GM12878 (cell line): Measurements from ENCODE around the gene SORCS2. TPM values are rescaled to one million over a fixed set of nuclear protein-coding genes. Genes with fewer than 3 reads are reported as not detected.

ENCODE experiments used
- ATAC-seq: fragments of 200-7000 bp; cut with Tn5 transposase; 3 replicates; pipeline ENCODE4 v1.9.1; 2020; ENCODE audit warnings: mild to moderate bottlenecking, moderate library complexity
- BruUV-seq: library from RNA; stranded (reverse); fragments of 400-500 nt; replicated peaks from 2 replicates; lab custom pipeline; 2021; lab: Mats Ljungman, UMichigan
- CTCF ChIA-PET: fragments of 300-600 bp; sonication (Branson Sonifier 250); formaldehyde crosslinking; extraction: SDS; loops from one replicate; lab custom pipeline; 2021; ENCODE audit warnings: inconsistent platforms; lab: Yijun Ruan, JAX
- POLR2A ChIA-PET: fragments of 350-600 bp; formaldehyde crosslinking; extraction: SDS; loops from one replicate; lab custom pipeline; 2021; ENCODE audit warnings: inconsistent platforms; lab: Charles Lee
- RAD21 ChIA-PET: fragments of 300-600 bp; sonication (Branson Sonifier 250); formaldehyde crosslinking; loops from one replicate; lab custom pipeline; 2023; ENCODE audit warnings: antibody characterized with exemption; ENCODE audit not compliant: unreplicated experiment; lab: Charles Lee
- SMC1A ChIA-PET: fragments of 300-600 bp; sonication (Branson Sonifier 250); formaldehyde crosslinking; loops from one replicate; lab custom pipeline; 2023; ENCODE audit not compliant: unreplicated experiment, uncharacterized antibody; lab: Charles Lee
- DNase-seq: peaks from one replicate; pipeline ENCODE4 v3.0.0-alpha.2; 2011; ENCODE audit warnings: low read depth, low spot score
- FAIRE-seq: peaks from 3 replicates; lab custom pipeline; 2011; peaks lifted over from hg19 to GRCh38; lab: Jason Lieb, UNC
- H2AFZ ChIP-seq: 2 replicates; pipeline ENCODE4 v1.6.0; 2011; ENCODE audit warnings: low read depth, low read length, control low read depth; ENCODE audit not compliant: control insufficient read depth
- H3K27ac ChIP-seq: 2 replicates; pipeline ENCODE4 v1.5.1; 2011; ENCODE audit warnings: control low read depth; ENCODE audit not compliant: control insufficient read depth, insufficient read depth
- H3K27me3 ChIP-seq, 2 experiments: replicated peaks in 1 of 2; 2 replicates each; pipeline versions ENCODE4 v1.6.0 to v1.6.1; 2011; ENCODE audit warnings: low read length in 1 of 2; ENCODE audit not compliant: control insufficient read depth in 2 of 2, insufficient read depth in 2 of 2
- H3K36me3 ChIP-seq, 2 experiments: 2 replicates each; pipeline ENCODE4 v1.5.1; 2011; ENCODE audit warnings: low read length in 1 of 2; ENCODE audit not compliant: control insufficient read depth in 2 of 2, insufficient read depth in 2 of 2
- H3K4me1 ChIP-seq: 2 replicates; pipeline ENCODE4 v1.6.1; 2011; ENCODE audit warnings: mild to moderate bottlenecking, low read length, moderate library complexity, mixed read lengths; ENCODE audit not compliant: control insufficient read depth, insufficient read depth
- H3K4me2 ChIP-seq: 2 replicates; pipeline ENCODE4 v1.6.0; 2011; ENCODE audit warnings: control low read depth; ENCODE audit not compliant: control insufficient read depth, insufficient read depth
- H3K4me3 ChIP-seq: fragments of 200-600 bp; sonication (generic); 2 replicates; pipeline ENCODE4 v1.5.1; 2016
- H3K79me2 ChIP-seq: 2 replicates; pipeline ENCODE4 v1.6.0; 2011; ENCODE audit warnings: low read length; ENCODE audit not compliant: control insufficient read depth, insufficient read depth
- H3K9ac ChIP-seq: 2 replicates; pipeline ENCODE4 v1.8.0; 2011; ENCODE audit warnings: low read length, control low read depth, mixed read lengths; ENCODE audit not compliant: control insufficient read depth, insufficient read depth
- H3K9me3 ChIP-seq: replicated peaks from 3 replicates; pipeline ENCODE4 v1.5.1; 2011; ENCODE audit warnings: mild to moderate bottlenecking, low read length; ENCODE audit not compliant: control insufficient read depth, insufficient read depth
- H4K20me1 ChIP-seq: 2 replicates; pipeline ENCODE4 v1.6.0; 2011; ENCODE audit not compliant: control insufficient read depth, insufficient read depth
- BCL11A ChIP-seq: IDR thresholded peaks from 2 replicates; pipeline ENCODE4 v1.6.1; 2011; ENCODE audit warnings: low read depth, low read length
- FOXM1 ChIP-seq: IDR thresholded peaks from 2 replicates; pipeline ENCODE4 v1.6.1; 2012; ENCODE audit warnings: low read depth, mild to moderate bottlenecking, inconsistent platforms, low read length, moderate library complexity
- NR2C2 ChIP-seq: IDR thresholded peaks from 2 replicates; pipeline ENCODE4 v1.6.1; 2011; ENCODE audit warnings: borderline replicate concordance, low read depth; ENCODE audit not compliant: control insufficient read depth, insufficient read length
- PML ChIP-seq: IDR thresholded peaks from 2 replicates; pipeline ENCODE4 v1.6.1; 2012; ENCODE audit warnings: low read length, inconsistent platforms
- RAD51 ChIP-seq: fragments of 450-650 bp; IDR thresholded peaks from 2 replicates; pipeline ENCODE4 v1.6.1; 2016; ENCODE audit warnings: moderate library complexity, mild to moderate bottlenecking, inconsistent platforms
- WGBS: methylation state at CpG from one replicate; pipeline ENCODE4 v1.1.6; 2016; ENCODE audit warnings: low lambda C conversion rate; ENCODE audit not compliant: insufficient replicate concordance, insufficient coverage; ENCODE audit errors: missing lambda C conversion rate; 5-methylcytosine and 5-hydroxymethylcytosine counted together
- in situ Hi-C: fragments of 300-500 bp; cut with MboI; formaldehyde crosslinking; loops from 9 replicates; pipeline ENCODE4 v1.14.3; 2018; ENCODE audit warnings: mixed read lengths
- intact Hi-C: fragments of 100-400 bp; cut with micrococcal nuclease; formaldehyde crosslinking; loops from one replicate; pipeline ENCODE4 v1.14.2; 2022; ENCODE audit not compliant: unreplicated experiment
- polyA plus RNA-seq, 11 experiments: library from polyadenylated mRNA; depleted of rRNA in 4 of 11; unstranded in 6 of 11; stranded (reverse) in 5 of 11; fragments of >200 nt; fragmentation: Nextera tagmentation in 4 of 11; fragmentation: Illumina TruSeq in 1 of 11; extraction: Ambion mirVana in 4 of 11; extraction: Trizol in 1 of 11; gene quantifications; 1 replicate in 1 of 11; 2 replicates in 10 of 11; pipeline versions ENCODE4 v1.2.1 to v1.2.3, GENCODE V29; 2011 to 2016; ENCODE audit warnings: inconsistent platforms in 2 of 11, missing spikeins in 2 of 11, low read depth in 1 of 11
- total RNA-seq, 4 experiments: library from RNA; depleted of rRNA in 3 of 4; stranded (reverse); fragments of >200 nt in 3 of 4; fragmentation: Illumina TruSeq in 1 of 4; extraction: Trizol in 1 of 4; gene quantifications; 2 replicates each; pipeline versions ENCODE4 v1.2.1 to v1.2.3, GENCODE V29; 2013 to 2021
- TF ChIP-seq, protein P1 (sequence below): fragments of 450-650 bp; formaldehyde crosslinking; IDR thresholded peaks from 2 replicates; pipeline ENCODE4 v1.5.0; 2022; ENCODE audit warnings: mild to moderate bottlenecking, missing genetic modification characterization
- TF ChIP-seq, protein P2 (sequence below): fragments of 150-350 bp; IDR thresholded peaks from 2 replicates; pipeline ENCODE4 v1.6.1; 2016; ENCODE audit warnings: low read depth, low read length
- TF ChIP-seq, protein P3 (sequence below): fragments of 150-350 bp; IDR thresholded peaks from 2 replicates; pipeline ENCODE4 v1.6.1; 2014; ENCODE audit warnings: mild to moderate bottlenecking, low read depth, low read length
- TF ChIP-seq, protein P4 (sequence below): fragments of 450-650 bp; IDR thresholded peaks from 2 replicates; pipeline ENCODE4 v1.6.1; 2017; ENCODE audit warnings: mild to moderate bottlenecking, low read depth, inconsistent platforms; ENCODE audit not compliant: poor library complexity, severe bottlenecking

The SORCS2 gene
- total and polyA plus RNA-seq, 10 of the 15 experiments (the other 5 are each of a cell fraction or from before 2014, with no cell fraction given): 0.01 to 0.15 (median 0.05) TPM; not detected in 5

DNA sequence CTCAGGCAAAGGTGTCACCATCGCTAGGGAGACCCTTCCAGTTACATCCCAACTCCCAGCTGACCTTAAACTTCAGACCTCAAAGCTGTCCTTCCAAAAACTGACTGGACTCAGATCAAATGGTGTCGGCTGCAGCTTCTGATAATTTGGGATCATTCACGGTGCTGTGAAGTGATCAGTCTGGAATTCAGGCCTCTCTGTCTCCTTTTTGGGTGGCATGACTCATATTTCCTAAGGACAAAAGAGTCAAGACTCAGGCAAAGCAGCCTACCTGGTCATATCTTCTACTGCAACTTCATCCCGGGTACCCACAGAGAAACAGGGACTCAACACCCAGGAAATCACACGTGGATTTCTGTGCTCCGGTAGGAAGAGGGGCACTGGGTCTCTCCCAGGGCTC lies 87.6 kb downstream of the SORCS2 start (continued):
- TF ChIP-seq, protein P1, sequence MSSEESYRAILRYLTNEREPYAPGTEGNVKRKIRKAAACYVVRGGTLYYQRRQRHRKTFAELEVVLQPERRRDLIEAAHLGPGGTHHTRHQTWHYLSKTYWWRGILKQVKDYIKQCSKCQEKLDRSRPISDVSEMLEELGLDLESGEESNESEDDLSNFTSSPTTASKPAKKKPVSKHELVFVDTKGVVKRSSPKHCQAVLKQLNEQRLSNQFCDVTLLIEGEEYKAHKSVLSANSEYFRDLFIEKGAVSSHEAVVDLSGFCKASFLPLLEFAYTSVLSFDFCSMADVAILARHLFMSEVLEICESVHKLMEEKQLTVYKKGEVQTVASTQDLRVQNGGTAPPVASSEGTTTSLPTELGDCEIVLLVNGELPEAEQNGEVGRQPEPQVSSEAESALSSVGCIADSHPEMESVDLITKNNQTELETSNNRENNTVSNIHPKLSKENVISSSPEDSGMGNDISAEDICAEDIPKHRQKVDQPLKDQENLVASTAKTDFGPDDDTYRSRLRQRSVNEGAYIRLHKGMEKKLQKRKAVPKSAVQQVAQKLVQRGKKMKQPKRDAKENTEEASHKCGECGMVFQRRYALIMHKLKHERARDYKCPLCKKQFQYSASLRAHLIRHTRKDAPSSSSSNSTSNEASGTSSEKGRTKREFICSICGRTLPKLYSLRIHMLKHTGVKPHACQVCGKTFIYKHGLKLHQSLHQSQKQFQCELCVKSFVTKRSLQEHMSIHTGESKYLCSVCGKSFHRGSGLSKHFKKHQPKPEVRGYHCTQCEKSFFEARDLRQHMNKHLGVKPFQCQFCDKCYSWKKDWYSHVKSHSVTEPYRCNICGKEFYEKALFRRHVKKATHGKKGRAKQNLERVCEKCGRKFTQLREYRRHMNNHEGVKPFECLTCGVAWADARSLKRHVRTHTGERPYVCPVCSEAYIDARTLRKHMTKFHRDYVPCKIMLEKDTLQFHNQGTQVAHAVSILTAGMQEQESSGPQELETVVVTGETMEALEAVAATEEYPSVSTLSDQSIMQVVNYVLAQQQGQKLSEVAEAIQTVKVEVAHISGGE: no peak
- TF ChIP-seq PML (no peak), RAD51 (no peak), BCL11A (no peak)
- TF ChIP-seq, all 136 proteins: peak for 0

DNA sequence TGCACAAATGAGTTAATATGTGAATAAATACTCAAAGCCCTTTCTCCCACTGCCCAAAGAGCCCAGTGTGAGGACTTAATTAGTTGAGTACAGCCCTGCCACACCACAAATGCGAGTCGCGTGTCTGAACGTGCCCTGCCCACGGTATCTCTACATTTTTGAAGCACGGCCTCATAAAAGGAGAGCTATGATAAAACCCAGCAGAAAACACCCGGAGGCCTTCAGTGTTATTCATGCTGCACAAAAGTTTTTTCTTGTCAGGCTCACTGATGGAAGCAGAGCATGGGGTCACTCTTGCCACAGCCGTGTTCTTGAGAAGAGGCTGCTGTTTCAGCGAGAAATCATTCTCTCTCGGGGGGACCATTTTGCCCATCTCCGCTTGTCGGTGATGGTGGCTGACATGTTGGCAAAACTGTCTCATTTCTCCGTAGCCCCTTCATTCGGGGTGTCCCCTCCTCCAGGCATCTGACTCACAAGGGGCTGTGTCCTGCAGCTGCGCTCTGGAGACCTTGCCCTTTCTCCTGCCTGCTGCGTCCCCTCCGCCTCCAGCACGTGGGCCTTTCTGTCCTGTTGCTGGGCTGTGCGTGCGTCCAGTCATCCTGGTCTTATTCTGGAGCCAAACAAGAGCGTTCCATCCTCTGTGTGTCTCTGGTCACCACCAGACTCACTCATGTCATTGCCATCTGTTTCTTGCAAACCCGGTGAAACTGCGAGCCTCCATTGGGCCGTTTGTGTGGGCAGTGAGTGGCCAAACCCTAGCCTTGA lies 88.8 kb downstream of the SORCS2 start:
- intact Hi-C loops: no loop called here
- WGBS: 62% methylated on average over 24 of the region's 24 CpGs
- Histone ChIP-seq H3K4me2 (no peak overlapping the region), H3K4me3 (no peak overlapping the region), H3K4me1 (no peaks in the 10 kb centered on the region), H3K9ac (no peak overlapping the region), H2AFZ (no peak overlapping the region), H3K36me3 (no peaks in the 10 kb centered on the region), H3K27me3 (no peaks in the 10 kb centered on the region; a peak in 2 of 4 replicates), H4K20me1 (no peaks in the 10 kb centered on the region), H3K27ac (no peak overlapping the region), H3K79me2 (no peaks in the 10 kb centered on the region), H3K9me3 (no peaks in the 10 kb centered on the region)
- DNase-seq: no peak
- in situ Hi-C loops: no loop called here
- no peak for TF ChIP-seq FOXM1
- TF ChIP-seq NR2C2: no peak
- TF ChIP-seq, protein P2, sequence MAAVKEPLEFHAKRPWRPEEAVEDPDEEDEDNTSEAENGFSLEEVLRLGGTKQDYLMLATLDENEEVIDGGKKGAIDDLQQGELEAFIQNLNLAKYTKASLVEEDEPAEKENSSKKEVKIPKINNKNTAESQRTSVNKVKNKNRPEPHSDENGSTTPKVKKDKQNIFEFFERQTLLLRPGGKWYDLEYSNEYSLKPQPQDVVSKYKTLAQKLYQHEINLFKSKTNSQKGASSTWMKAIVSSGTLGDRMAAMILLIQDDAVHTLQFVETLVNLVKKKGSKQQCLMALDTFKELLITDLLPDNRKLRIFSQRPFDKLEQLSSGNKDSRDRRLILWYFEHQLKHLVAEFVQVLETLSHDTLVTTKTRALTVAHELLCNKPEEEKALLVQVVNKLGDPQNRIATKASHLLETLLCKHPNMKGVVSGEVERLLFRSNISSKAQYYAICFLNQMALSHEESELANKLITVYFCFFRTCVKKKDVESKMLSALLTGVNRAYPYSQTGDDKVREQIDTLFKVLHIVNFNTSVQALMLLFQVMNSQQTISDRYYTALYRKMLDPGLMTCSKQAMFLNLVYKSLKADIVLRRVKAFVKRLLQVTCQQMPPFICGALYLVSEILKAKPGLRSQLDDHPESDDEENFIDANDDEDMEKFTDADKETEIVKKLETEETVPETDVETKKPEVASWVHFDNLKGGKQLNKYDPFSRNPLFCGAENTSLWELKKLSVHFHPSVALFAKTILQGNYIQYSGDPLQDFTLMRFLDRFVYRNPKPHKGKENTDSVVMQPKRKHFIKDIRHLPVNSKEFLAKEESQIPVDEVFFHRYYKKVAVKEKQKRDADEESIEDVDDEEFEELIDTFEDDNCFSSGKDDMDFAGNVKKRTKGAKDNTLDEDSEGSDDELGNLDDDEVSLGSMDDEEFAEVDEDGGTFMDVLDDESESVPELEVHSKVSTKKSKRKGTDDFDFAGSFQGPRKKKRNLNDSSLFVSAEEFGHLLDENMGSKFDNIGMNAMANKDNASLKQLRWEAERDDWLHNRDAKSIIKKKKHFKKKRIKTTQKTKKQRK: no peak
- TF ChIP-seq, protein P3, sequence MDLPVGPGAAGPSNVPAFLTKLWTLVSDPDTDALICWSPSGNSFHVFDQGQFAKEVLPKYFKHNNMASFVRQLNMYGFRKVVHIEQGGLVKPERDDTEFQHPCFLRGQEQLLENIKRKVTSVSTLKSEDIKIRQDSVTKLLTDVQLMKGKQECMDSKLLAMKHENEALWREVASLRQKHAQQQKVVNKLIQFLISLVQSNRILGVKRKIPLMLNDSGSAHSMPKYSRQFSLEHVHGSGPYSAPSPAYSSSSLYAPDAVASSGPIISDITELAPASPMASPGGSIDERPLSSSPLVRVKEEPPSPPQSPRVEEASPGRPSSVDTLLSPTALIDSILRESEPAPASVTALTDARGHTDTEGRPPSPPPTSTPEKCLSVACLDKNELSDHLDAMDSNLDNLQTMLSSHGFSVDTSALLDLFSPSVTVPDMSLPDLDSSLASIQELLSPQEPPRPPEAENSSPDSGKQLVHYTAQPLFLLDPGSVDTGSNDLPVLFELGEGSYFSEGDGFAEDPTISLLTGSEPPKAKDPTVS: no peak
- TF ChIP-seq, protein P4, sequence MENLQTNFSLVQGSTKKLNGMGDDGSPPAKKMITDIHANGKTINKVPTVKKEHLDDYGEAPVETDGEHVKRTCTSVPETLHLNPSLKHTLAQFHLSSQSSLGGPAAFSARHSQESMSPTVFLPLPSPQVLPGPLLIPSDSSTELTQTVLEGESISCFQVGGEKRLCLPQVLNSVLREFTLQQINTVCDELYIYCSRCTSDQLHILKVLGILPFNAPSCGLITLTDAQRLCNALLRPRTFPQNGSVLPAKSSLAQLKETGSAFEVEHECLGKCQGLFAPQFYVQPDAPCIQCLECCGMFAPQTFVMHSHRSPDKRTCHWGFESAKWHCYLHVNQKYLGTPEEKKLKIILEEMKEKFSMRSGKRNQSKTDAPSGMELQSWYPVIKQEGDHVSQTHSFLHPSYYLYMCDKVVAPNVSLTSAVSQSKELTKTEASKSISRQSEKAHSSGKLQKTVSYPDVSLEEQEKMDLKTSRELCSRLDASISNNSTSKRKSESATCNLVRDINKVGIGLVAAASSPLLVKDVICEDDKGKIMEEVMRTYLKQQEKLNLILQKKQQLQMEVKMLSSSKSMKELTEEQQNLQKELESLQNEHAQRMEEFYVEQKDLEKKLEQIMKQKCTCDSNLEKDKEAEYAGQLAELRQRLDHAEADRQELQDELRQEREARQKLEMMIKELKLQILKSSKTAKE: no peak
- POLR2A ChIA-PET: no interaction called here
- no peak for FAIRE-seq
- ATAC-seq: no peak
- CTCF ChIA-PET: no interaction called here
- SMC1A ChIA-PET: no interaction called here
- BruUV-seq: no TSS peak
- RAD21 ChIA-PET: no interaction called here
